Activated T-cell treated with anti-CD3 and anti-CD28 coated beads, Interleukin-2, amount 50 U/mL, for 48 hours (primary cell): ENCODE measurements around the gene ZMIZ2.
"Not testable (repeated sequence)": the region's sequence is repeated elsewhere in the genome, so short reads cannot be mapped to it uniquely, and the experiment has no call there.

Experiments
- DNase-seq, 2 experiments: peaks; one replicate each; pipeline ENCODE4 v3.0.0-alpha.2; 2020

The ZMIZ2 gene

GRCh38 chr7:44748045-44748947 lies at the start of gene ZMIZ2:
ZMIZ2 (plus strand) TSS chr7:44748847; CDS start chr7:44756250, 7,403 bp downstream.
- peak; percentile 93 to 94 for DNase-seq

- DNase-seq = not testable (repeated sequence)
These were observed 49.0 kb upstream of the ZMIZ2 start for GRCh38 chr7:44699598-44699997.

GRCh38 chr7:44700322-44700721 lies 48.3 kb upstream of the ZMIZ2 start:
- DNase-seq = no peak

GRCh38 chr7:44703391-44703790 lies 45.3 kb upstream of the ZMIZ2 start:
- DNase-seq = not testable (repeated sequence)

GRCh38 chr7:44703921-44704320 lies 44.7 kb upstream of the ZMIZ2 start:
- no peak for DNase-seq

GRCh38 chr7:44705434-44705833 lies 43.2 kb upstream of the ZMIZ2 start:
- no peak for DNase-seq

- DNase-seq = no peak
These were observed 41.7 kb upstream of the ZMIZ2 start for GRCh38 chr7:44706788-44707557.

GRCh38 chr7:44707558-44708230 lies 41.0 kb upstream of the ZMIZ2 start:
- DNase-seq = no peak

- DNase-seq = no peak
These were observed 39.4 kb upstream of the ZMIZ2 start for GRCh38 chr7:44709011-44709915.

- DNase-seq = no peak
These were observed 38.6 kb upstream of the ZMIZ2 start for GRCh38 chr7:44709945-44710596.

GRCh38 chr7:44711528-44711927 lies 37.1 kb upstream of the ZMIZ2 start:
- no peak for DNase-seq

- DNase-seq = no peak
These were observed 36.6 kb upstream of the ZMIZ2 start for GRCh38 chr7:44712012-44712411.

- DNase-seq = no peak
These were observed 35.5 kb upstream of the ZMIZ2 start for GRCh38 chr7:44713141-44713540.

- DNase-seq = no peak
These were observed 34.8 kb upstream of the ZMIZ2 start for GRCh38 chr7:44713680-44714335.

GRCh38 chr7:44716205-44716604 lies 32.4 kb upstream of the ZMIZ2 start:
- DNase-seq = no peak

- no peak for DNase-seq
These were observed 28.3 kb upstream of the ZMIZ2 start for GRCh38 chr7:44720301-44720700.

- no peak for DNase-seq
These were observed 24.4 kb upstream of the ZMIZ2 start for GRCh38 chr7:44724276-44724675.

GRCh38 chr7:44726250-44726649 lies 22.4 kb upstream of the ZMIZ2 start:
- not testable (repeated sequence) for DNase-seq

GRCh38 chr7:44727158-44727936 lies 21.3 kb upstream of the ZMIZ2 start:
- no peak for DNase-seq

GRCh38 chr7:44727937-44728262 lies 20.7 kb upstream of the ZMIZ2 start:
- no peak for DNase-seq
